C4-2B (cell line): Measurements from ENCODE around the gene CDHR2.

Experiments
- H3K27ac ChIP-seq: fragments of 450-650 bp; 2 replicates; pipeline ENCODE4 v1.5.1; 2017
- ZFX ChIP-seq: fragments of 450-650 bp; IDR thresholded peaks from 2 replicates; pipeline ENCODE4 v1.6.1; 2017
- TF ChIP-seq, protein P1 (sequence below): fragments of 450-650 bp; conservative IDR thresholded peaks from 2 replicates; pipeline ENCODE4 v1.5.1; 2017; ENCODE audit warnings: mild to moderate bottlenecking

Gene CDHR2

DNA sequence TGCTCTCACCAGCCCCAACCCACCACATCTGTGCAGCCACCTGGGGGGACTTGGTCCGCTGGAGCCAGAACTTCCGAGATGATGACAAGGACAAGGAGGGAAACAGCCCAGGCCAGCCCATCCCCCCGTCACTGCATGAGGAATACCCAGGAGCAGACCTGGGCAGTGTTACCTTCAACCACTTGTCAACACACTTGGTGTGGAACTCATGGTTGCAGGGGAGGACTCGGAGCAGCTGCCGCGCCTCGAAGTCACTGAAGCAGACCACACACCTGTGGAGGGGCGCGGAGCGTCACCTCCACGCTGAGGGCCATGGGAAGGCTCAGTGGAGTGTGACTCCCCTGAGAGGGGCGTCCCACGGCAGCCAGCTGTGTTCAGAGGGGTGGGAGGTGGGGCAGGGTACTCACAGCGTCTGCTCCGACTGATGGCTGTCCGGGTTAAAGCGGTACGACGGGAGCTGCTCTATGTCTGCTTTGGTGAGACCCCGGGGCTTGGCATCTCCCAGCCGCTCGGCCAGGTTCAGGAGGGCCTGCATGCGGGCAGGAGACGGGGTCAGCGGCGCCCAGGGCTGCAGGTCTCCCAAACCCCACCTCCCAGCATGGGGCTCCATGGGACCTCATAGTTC is 19.9 kb upstream of the CDHR2 start:
- TF ChIP-seq, protein P1, sequence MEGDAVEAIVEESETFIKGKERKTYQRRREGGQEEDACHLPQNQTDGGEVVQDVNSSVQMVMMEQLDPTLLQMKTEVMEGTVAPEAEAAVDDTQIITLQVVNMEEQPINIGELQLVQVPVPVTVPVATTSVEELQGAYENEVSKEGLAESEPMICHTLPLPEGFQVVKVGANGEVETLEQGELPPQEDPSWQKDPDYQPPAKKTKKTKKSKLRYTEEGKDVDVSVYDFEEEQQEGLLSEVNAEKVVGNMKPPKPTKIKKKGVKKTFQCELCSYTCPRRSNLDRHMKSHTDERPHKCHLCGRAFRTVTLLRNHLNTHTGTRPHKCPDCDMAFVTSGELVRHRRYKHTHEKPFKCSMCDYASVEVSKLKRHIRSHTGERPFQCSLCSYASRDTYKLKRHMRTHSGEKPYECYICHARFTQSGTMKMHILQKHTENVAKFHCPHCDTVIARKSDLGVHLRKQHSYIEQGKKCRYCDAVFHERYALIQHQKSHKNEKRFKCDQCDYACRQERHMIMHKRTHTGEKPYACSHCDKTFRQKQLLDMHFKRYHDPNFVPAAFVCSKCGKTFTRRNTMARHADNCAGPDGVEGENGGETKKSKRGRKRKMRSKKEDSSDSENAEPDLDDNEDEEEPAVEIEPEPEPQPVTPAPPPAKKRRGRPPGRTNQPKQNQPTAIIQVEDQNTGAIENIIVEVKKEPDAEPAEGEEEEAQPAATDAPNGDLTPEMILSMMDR: no peak
- TF ChIP-seq ZFX: no peak
- no peak overlapping the region for H3K27ac ChIP-seq

DNA sequence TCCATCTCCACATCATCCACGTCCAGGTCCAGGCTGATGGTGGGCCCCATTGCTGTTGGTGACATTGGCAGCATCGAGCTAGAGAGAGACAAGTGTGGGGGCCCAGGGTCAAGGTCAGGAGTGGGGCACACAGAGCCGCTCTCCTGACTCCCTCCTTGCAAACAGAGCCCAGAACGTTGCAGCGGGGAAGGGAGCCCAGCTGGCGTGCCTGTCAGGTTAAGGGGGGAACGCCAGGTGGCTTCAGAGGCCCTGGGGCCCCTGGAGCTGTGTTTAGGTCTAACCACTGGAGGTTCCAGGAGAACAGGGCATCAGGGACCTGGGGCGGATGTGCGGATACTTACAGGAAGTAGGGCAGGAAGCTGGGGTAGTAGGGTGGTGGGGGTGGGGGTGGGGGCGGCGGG is 19.4 kb upstream of the CDHR2 start:
- no peak overlapping the region for H3K27ac ChIP-seq
- TF ChIP-seq ZFX: no peak
- TF ChIP-seq, protein P1: no peak

GRCh38 chr5:176530393-176530982 is 18.7 kb upstream of the CDHR2 start:
- no peak for TF ChIP-seq ZFX
- TF ChIP-seq, protein P1: no peak
- no peak overlapping the region for H3K27ac ChIP-seq

GRCh38 chr5:176530983-176531901 is 17.9 kb upstream of the CDHR2 start:
- no peak for TF ChIP-seq ZFX
- TF ChIP-seq, protein P1: no peak
- H3K27ac ChIP-seq: no peak overlapping the region

- TF ChIP-seq, protein P1: no peak
- no peak for TF ChIP-seq ZFX
- no peak overlapping the region for H3K27ac ChIP-seq
These were observed 17.1 kb upstream of the CDHR2 start for GRCh38 chr5:176531902-176532493.

DNA sequence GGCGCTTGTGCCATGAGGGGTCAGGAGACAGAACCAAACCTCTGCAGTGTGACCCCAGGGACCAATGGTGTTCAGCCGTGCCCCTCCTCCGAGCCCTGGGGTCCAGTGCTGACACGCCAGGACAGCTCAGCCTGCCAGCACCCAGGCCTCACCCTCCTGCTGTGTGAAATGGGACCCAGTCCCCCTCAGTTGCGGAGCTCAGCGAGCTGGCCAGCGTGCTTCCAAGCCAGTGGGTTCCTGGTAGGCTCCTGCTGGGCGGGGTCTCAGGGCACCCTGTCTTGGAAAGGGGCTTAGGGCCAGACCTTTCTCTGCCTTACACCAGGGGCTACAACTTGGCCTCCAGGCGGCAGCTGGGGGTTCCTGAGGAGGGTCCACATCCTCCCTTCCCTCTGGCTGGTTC is 16.3 kb upstream of the CDHR2 start:
- no peak for TF ChIP-seq ZFX
- no peak overlapping the region; the same call in 1 of the 2 replicates for H3K27ac ChIP-seq

- H3K27ac ChIP-seq: peak overlapping the region; percentile 97
- no peak for TF ChIP-seq ZFX
- TF ChIP-seq, protein P1: no peak
These were observed 15.8 kb upstream of the CDHR2 start for GRCh38 chr5:176533390-176533789.
